ENCODE data around the gene ONECUT2.
"Not testable (repeated sequence)": the region's sequence is repeated elsewhere in the genome, so short reads cannot be mapped to it uniquely, and the experiment has no call there.

Gene ONECUT2

GRCh38 chr18:57434536-57435494, at the start of gene ONECUT2:
ONECUT2 (plus strand) TSS chr18:57435374; CDS start chr18:57435717, 343 bp downstream.
- DNase-seq (ENCODE audit: low read depth in 2 of 2, low spot score in 1 of 2) = peak in 1 of 2 donors; percentile 8

- no peak for DNase-seq (ENCODE audit: low read depth in 2 of 2, low spot score in 1 of 2)
Measured at GRCh38 chr18:57389271-57389670, 45.9 kb upstream of the ONECUT2 start.

- DNase-seq (ENCODE audit: low read depth in 2 of 2, low spot score in 1 of 2) = no peak
Measured at GRCh38 chr18:57390044-57390443, 45.1 kb upstream of the ONECUT2 start.

GRCh38 chr18:57394749-57395148, 40.4 kb upstream of the ONECUT2 start:
- not testable (repeated sequence) for DNase-seq (ENCODE audit: low read depth in 2 of 2, low spot score in 1 of 2)

GRCh38 chr18:57396831-57397230, 38.3 kb upstream of the ONECUT2 start:
- DNase-seq (ENCODE audit: low read depth in 2 of 2, low spot score in 1 of 2) = not testable (repeated sequence)

- no peak for DNase-seq (ENCODE audit: low read depth in 2 of 2, low spot score in 1 of 2)
Measured at GRCh38 chr18:57397440-57398132, 37.6 kb upstream of the ONECUT2 start.

GRCh38 chr18:57404345-57404744, 30.8 kb upstream of the ONECUT2 start:
- DNase-seq (ENCODE audit: low read depth in 2 of 2, low spot score in 1 of 2) = no peak

GRCh38 chr18:57409650-57410049, 25.5 kb upstream of the ONECUT2 start:
- no peak for DNase-seq (ENCODE audit: low read depth in 2 of 2, low spot score in 1 of 2)

- no peak for DNase-seq (ENCODE audit: low read depth in 2 of 2, low spot score in 1 of 2)
Measured at GRCh38 chr18:57410749-57411148, 24.4 kb upstream of the ONECUT2 start.

- no peak for DNase-seq (ENCODE audit: low read depth in 2 of 2, low spot score in 1 of 2)
Measured at GRCh38 chr18:57416542-57416941, 18.6 kb upstream of the ONECUT2 start.

- no peak for DNase-seq (ENCODE audit: low read depth in 2 of 2, low spot score in 1 of 2)
Measured at GRCh38 chr18:57422313-57422872, 12.8 kb upstream of the ONECUT2 start.

GRCh38 chr18:57423821-57424220, 11.4 kb upstream of the ONECUT2 start:
- no peak for DNase-seq (ENCODE audit: low read depth in 2 of 2, low spot score in 1 of 2)

- no peak for DNase-seq (ENCODE audit: low read depth in 2 of 2, low spot score in 1 of 2)
Measured at GRCh38 chr18:57425096-57425495, 10.1 kb upstream of the ONECUT2 start.

- no peak for DNase-seq (ENCODE audit: low read depth in 2 of 2, low spot score in 1 of 2)
Measured at GRCh38 chr18:57426187-57426586, 9.0 kb upstream of the ONECUT2 start.

- no peak for DNase-seq (ENCODE audit: low read depth in 2 of 2, low spot score in 1 of 2)
Measured at GRCh38 chr18:57427429-57428201, 7.6 kb upstream of the ONECUT2 start.

GRCh38 chr18:57428221-57429150, 6.7 kb upstream of the ONECUT2 start:
- no peak for DNase-seq (ENCODE audit: low read depth in 2 of 2, low spot score in 1 of 2)

GRCh38 chr18:57429167-57430078, 5.8 kb upstream of the ONECUT2 start:
- DNase-seq (ENCODE audit: low read depth in 2 of 2, low spot score in 1 of 2) = no peak

- DNase-seq (ENCODE audit: low read depth in 2 of 2, low spot score in 1 of 2) = no peak
Measured at GRCh38 chr18:57430079-57431001, 4.8 kb upstream of the ONECUT2 start.
